ENCODE measurements around the gene CATSPERE.

DNA sequence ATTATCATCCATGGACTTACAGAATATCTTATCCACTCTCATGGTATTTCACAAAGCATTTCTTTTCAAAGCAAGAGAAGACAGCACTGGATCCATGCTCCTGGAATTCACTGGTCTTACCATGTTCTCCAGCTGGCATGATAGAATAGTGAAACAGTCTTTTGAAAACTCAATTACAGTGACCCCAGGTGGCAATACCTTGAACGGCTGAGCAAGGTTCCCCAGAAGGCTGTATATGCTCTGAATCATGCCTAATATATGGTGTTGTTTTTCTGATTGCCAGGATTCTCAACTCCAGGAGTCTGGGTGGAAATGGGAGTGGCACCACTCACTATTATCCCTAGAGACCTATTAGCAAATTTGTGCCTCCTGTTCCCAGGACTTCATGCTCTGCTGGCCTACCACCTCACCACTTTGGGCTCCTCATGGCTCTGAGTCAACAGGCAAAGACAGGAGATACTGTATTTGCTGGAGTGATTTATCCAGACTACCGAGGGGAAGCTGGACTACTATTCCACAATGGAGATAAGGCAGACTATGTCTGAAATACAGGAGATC lies 87.6 kb downstream of the CATSPERE start:
- TF ChIP-seq, protein P1, sequence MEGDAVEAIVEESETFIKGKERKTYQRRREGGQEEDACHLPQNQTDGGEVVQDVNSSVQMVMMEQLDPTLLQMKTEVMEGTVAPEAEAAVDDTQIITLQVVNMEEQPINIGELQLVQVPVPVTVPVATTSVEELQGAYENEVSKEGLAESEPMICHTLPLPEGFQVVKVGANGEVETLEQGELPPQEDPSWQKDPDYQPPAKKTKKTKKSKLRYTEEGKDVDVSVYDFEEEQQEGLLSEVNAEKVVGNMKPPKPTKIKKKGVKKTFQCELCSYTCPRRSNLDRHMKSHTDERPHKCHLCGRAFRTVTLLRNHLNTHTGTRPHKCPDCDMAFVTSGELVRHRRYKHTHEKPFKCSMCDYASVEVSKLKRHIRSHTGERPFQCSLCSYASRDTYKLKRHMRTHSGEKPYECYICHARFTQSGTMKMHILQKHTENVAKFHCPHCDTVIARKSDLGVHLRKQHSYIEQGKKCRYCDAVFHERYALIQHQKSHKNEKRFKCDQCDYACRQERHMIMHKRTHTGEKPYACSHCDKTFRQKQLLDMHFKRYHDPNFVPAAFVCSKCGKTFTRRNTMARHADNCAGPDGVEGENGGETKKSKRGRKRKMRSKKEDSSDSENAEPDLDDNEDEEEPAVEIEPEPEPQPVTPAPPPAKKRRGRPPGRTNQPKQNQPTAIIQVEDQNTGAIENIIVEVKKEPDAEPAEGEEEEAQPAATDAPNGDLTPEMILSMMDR (IDR thresholded peaks at IDR 0.05): no peak
- TF ChIP-seq POLR2A (IDR thresholded peaks at IDR 0.05) (no peak), POLR2AphosphoS5 (IDR thresholded peaks at IDR 0.05) (no peak)

All from breast epithelium (tissue), 3 donors.